Large intestine (tissue), 3 donors: Measurements from ENCODE around the gene SPINK1. TPM values are rescaled to one million over a fixed set of nuclear protein-coding genes. Genes with fewer than 3 reads are reported as not detected.
A peak's percentile ranks its signal among the peaks of the same experiment; 100 is the strongest.
"Not testable (repeated sequence)": the region's sequence is repeated elsewhere in the genome, so short reads cannot be mapped to it uniquely, and the experiment has no call there.

Source experiments
- DNase-seq, 2 donors: peaks; one replicate each; pipeline versions ENCODE4 v3.0.0 to v3.0.0-alpha.2; 2013
- H3K27ac ChIP-seq: one replicate; pipeline ENCODE4 v1.5.1; 2013; ENCODE audit warnings: low read length
- H3K27me3 ChIP-seq: 2 replicates; pipeline ENCODE4 v1.6.1; 2013; ENCODE audit warnings: low read length; ENCODE audit not compliant: control insufficient read depth, insufficient read depth
- H3K36me3 ChIP-seq: 2 replicates; pipeline ENCODE4 v1.6.1; 2013; ENCODE audit warnings: low read length; ENCODE audit not compliant: control insufficient read depth, insufficient read depth
- H3K4me1 ChIP-seq: one replicate; pipeline ENCODE4 v1.6.1; 2013; ENCODE audit warnings: low read length; ENCODE audit not compliant: control insufficient read depth, insufficient read depth
- H3K4me3 ChIP-seq: one replicate; pipeline ENCODE4 v1.5.1; 2013; ENCODE audit warnings: low read length
- H3K9me3 ChIP-seq: one replicate; pipeline ENCODE4 v1.6.1; 2013; ENCODE audit warnings: mild to moderate bottlenecking, low read depth, low read length, moderate library complexity; ENCODE audit not compliant: control insufficient read depth
- WGBS: methylation state at CpG from one replicate; pipeline ENCODE4 v1.1.5; 2013; ENCODE audit warnings: low lambda C conversion rate; ENCODE audit not compliant: insufficient coverage; 5-methylcytosine and 5-hydroxymethylcytosine counted together
- polyA plus RNA-seq: library from polyadenylated mRNA; unstranded; fragments of 120-200 nt; gene quantifications from one replicate; pipeline ENCODE4 v1.2.1, GENCODE V29; 2013

Gene SPINK1
- polyA plus RNA-seq, 1 donor: 259 TPM

- H3K36me3 ChIP-seq: peaks cover 7% of the 10 kb centered on the region
- DNase-seq: no peak
- peaks cover 12% of the 10 kb centered on the region for H3K4me1 ChIP-seq
- 83% methylated on average over 1 of the region's 1 CpG for WGBS
- H3K9me3 ChIP-seq: no peaks in the 10 kb centered on the region
- no peak overlapping the region for H3K27ac ChIP-seq
- H3K27me3 ChIP-seq: no peaks in the 10 kb centered on the region
- no peak overlapping the region for H3K4me3 ChIP-seq
Observed at GRCh38 chr5:147819261-147819770, 12.2 kb downstream of the SPINK1 start.

GRCh38 chr5:147818290-147818689 is 13.2 kb downstream of the SPINK1 start:
- H3K4me3 ChIP-seq: no peak overlapping the region
- DNase-seq: no peak
- H3K27ac ChIP-seq: no peak overlapping the region
- peaks cover 5% of the 10 kb centered on the region for H3K4me1 ChIP-seq
- H3K36me3 ChIP-seq: peaks cover 6% of the 10 kb centered on the region
- no peaks in the 10 kb centered on the region for H3K27me3 ChIP-seq
- H3K9me3 ChIP-seq: no peaks in the 10 kb centered on the region
- WGBS: no CpG with 5 or more reads among the region's 1 CpG

DNA sequence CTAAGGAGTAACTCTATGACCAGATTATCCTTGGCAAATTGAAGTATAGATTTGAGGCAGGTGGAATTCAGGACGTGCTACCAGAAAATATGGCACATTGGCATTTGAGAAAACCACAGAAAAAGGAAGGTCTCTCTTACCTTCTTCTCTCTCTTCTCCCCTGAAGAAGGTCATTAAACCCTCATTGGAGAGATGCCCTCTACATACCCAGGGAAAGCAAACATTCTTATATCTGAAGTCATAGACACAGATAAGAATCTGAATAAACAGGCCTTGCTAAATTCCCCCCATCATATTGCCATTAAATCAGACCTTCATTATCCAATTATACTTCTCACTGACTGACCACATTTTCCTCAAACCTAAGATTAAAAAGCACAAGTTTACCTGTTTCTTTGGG is 17.8 kb downstream of the SPINK1 start:
- no CpG with 5 or more reads among the region's 1 CpG for WGBS
- DNase-seq: no peak
- H3K27me3 ChIP-seq: no peaks in the 10 kb centered on the region
- no peak overlapping the region for H3K27ac ChIP-seq
- H3K9me3 ChIP-seq: no peaks in the 10 kb centered on the region
- no peaks in the 10 kb centered on the region for H3K4me1 ChIP-seq
- H3K4me3 ChIP-seq: no peak overlapping the region
- H3K36me3 ChIP-seq: no peaks in the 10 kb centered on the region

DNA sequence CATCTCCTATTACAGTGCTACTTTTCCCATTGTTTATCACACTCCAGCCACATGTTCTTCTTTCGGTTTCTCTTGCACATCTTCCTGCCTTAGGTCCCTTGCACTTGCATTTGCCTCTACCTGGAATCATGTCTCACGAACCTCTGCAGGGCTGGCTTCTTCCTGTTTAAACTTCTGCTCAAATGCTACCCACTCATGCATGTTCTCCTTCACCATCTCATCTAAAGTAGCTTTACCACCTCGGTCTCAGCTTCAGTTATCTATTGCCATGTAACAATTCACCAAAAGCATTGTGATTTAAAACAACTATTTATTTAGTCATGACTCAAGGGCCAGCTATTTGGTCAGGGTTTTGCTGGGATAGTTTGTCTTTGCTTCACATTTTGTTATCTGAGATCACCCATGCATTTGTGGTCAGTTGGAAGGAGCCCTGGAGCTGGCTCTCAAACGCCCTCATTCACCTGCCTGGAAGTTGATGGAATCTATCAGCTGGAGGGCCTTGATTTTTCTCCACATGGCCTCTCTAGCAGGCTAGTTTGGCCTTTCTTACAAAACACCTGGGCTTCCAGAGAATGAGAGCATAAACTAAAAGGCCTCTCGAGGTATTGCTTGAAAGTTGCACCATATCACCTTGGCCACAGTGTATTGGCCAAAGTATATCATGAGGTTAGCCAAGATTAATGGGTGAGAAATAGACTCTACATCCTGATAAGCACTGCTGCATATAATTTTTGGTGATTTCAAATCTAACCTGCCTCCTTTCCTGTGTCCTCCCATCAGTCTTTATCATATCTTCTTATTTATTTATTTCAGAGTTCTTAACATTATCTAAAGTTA is 21.4 kb downstream of the SPINK1 start:
- no peaks in the 10 kb centered on the region for H3K9me3 ChIP-seq
- H3K36me3 ChIP-seq: no peaks in the 10 kb centered on the region
- DNase-seq: no peak
- no peaks in the 10 kb centered on the region for H3K27me3 ChIP-seq
- H3K4me1 ChIP-seq: no peaks in the 10 kb centered on the region
- H3K4me3 ChIP-seq: no peak overlapping the region
- 67% methylated on average over 3 of the region's 5 CpGs for WGBS
- no peak overlapping the region for H3K27ac ChIP-seq

DNA sequence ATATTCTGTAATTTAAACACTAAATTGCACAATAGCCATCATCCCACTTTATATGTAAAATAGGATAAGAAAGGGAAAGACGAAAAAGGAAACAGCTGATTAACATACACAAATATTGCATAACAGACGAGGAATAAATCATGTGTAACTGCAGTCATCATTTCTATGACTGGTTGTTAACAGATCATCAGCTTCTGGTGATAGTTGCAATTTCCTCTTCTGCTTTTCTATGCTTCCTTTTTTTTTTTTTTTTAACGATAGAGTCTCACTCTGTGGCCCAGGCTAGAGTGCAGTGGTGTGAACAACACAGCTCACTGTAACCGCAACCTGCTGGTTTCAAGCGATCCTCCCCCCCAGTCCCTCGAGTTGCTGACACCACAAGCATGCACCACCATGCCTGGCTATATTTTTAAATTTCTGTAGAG is 26.4 kb downstream of the SPINK1 start:
- Histone ChIP-seq H3K27ac (no peak overlapping the region), H3K9me3 (no peaks in the 10 kb centered on the region), H3K36me3 (no peaks in the 10 kb centered on the region), H3K4me3 (no peak overlapping the region), H3K27me3 (no peaks in the 10 kb centered on the region), H3K4me1 (no peaks in the 10 kb centered on the region)
- DNase-seq: peak in 1 of 2 donors; percentile 15
- 51% methylated on average over 2 of the region's 6 CpGs for WGBS

GRCh38 chr5:147804334-147804733 is 27.1 kb downstream of the SPINK1 start:
- H3K9me3 ChIP-seq: no peaks in the 10 kb centered on the region
- H3K4me1 ChIP-seq: no peaks in the 10 kb centered on the region
- H3K4me3 ChIP-seq: no peak overlapping the region
- no CpG with 5 or more reads among the region's 3 CpGs for WGBS
- H3K27me3 ChIP-seq: no peaks in the 10 kb centered on the region
- DNase-seq: no peak
- H3K27ac ChIP-seq: no peak overlapping the region
- no peaks in the 10 kb centered on the region for H3K36me3 ChIP-seq

DNA sequence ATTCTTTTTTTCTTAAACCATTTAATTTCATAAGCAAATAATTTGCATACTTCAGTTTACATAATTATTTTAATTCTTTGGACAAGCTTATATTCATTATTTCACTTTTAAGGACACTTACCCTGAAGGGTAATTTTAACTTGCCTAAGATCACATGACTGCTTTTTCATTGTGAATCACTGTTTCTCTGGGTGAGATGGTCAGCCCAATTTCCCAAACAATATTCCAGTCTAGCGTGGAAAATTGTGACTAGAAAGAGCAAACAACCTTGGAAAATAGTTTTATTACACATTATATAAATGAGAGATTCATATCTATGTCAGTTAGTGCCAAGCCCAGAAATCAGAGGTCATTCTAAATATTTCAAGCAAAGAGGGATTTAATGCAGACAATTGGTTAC is 27.5 kb downstream of the SPINK1 start:
- H3K4me1 ChIP-seq: no peaks in the 10 kb centered on the region
- WGBS: no CpG with 5 or more reads among the region's 1 CpG
- H3K27ac ChIP-seq: no peak overlapping the region
- H3K27me3 ChIP-seq: no peaks in the 10 kb centered on the region
- H3K36me3 ChIP-seq: no peaks in the 10 kb centered on the region
- H3K4me3 ChIP-seq: no peak overlapping the region
- DNase-seq: no peak
- no peaks in the 10 kb centered on the region for H3K9me3 ChIP-seq

- H3K4me1 ChIP-seq, H3K36me3 ChIP-seq, H3K9me3 ChIP-seq, H3K27ac ChIP-seq, H3K27me3 ChIP-seq, DNase-seq, H3K4me3 ChIP-seq: not testable (repeated sequence)
- 100% methylated on average over 1 of the region's 3 CpGs for WGBS
Observed at GRCh38 chr5:147803161-147803560, 28.3 kb downstream of the SPINK1 start.

DNA sequence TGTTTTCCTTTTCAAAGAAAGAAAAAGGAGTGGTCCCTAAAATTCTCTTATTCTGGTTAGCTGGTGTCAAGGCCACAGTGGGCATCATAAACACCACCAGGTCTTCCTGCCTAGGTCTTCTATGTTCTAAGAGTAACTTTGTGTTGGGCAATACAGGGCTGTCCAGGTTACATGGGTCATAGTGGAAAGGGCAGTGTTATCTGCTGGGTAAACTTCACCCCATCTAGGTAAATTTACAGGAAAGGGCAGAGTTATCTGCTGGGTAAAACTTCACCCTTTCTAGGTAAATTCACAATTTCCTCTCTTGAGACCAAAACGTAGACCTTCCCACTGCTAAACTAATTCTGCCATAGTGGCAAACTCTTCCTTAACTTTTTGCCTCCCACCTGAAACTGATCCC is 30.0 kb downstream of the SPINK1 start:
- Histone ChIP-seq H3K4me3 (no peak overlapping the region), H3K27ac (no peak overlapping the region), H3K9me3 (no peaks in the 10 kb centered on the region), H3K4me1 (no peaks in the 10 kb centered on the region), H3K27me3 (no peaks in the 10 kb centered on the region), H3K36me3 (no peaks in the 10 kb centered on the region)
- no CpG with 5 or more reads among the region's 1 CpG for WGBS
- DNase-seq: no peak

DNA sequence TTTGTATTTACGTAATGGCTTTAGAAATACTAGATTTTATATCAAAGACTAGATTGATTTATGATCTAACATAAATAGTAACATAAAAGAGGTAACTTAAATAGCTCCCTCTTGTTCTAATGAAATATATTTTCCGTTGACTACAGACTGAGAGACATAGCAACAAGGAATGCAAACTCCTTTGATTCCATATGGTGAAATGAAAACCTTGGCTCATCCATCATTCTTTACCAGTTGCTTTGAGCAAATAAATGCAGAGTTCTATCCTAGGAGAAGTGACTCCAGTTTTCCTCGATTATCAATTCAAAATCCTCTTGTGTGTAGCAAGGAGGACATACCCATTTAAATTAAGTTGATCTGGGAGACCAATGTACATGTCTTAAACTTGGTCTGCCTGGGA is 31.0 kb downstream of the SPINK1 start:
- no peaks in the 10 kb centered on the region for H3K4me1 ChIP-seq
- WGBS: 100% methylated on average over 2 of the region's 3 CpGs

More for the DNA sequence above, 31.0 kb downstream of the SPINK1 start:
- no peak overlapping the region for H3K4me3 ChIP-seq
- no peaks in the 10 kb centered on the region for H3K27me3 ChIP-seq
- H3K27ac ChIP-seq: no peak overlapping the region
- no peak for DNase-seq
- no peaks in the 10 kb centered on the region for H3K36me3 ChIP-seq
- H3K9me3 ChIP-seq: no peaks in the 10 kb centered on the region
